DND-41 (cell line): ENCODE data around the gene FAM193A.

Experiments
- CTCF ChIP-seq: IDR thresholded peaks from 2 replicates; pipeline ENCODE4 v1.5.1; 2012; ENCODE audit warnings: borderline replicate concordance, low read length, moderate library complexity, mild to moderate bottlenecking; ENCODE audit not compliant: poor library complexity, severe bottlenecking; ENCODE audit errors: extremely low read depth
- EZH2 ChIP-seq: IDR thresholded peaks from 3 replicates; pipeline ENCODE4 v1.6.1; 2012; ENCODE audit warnings: borderline replicate concordance, low read depth, mild to moderate bottlenecking, moderate library complexity, low read length, inconsistent platforms; ENCODE audit not compliant: severe bottlenecking

DNA sequence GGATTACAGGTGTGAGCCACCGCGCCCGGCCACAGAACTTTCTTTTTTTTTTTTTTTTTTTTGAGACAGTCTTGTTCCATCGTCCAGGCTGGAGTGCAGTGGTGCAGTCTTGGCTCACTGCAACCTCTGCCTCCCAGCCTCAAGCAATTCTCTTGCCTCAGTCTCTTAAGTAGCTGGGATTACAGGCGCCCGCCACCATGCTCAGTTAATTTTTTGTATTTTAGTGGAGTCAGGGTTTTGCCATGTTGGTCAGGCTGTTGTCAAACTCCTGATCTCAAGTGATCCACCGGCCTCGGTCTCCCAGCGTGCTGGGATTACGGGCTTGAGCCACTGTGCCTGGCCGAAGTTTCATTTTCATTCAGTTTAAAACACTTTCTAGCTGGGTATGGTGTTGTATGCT lies 16.4 kb downstream of the FAM193A start:
- TF ChIP-seq CTCF (no peak), EZH2 (no peak)
